K562 (cell line): Measurements from ENCODE around the gene HSD17B1.

ENCODE experiments used
- CEBPB ChIP-seq: fragments of 450-650 bp; IDR thresholded peaks from 2 replicates; pipeline ENCODE4 v1.6.1; 2016; ENCODE audit warnings: missing genetic modification characterization, missing compliant biosample characterization
- CTCF ChIP-seq, 3 experiments: IDR thresholded peaks in 2 of 3; conservative IDR thresholded peaks in 1 of 3; 2 replicates each; pipeline ENCODE4 v1.5.1; 2011 to 2012; ENCODE audit warnings: low read length in 3 of 3, mild to moderate bottlenecking in 3 of 3, control low read depth in 2 of 3, improper control_type of control experiment in 1 of 3, inconsistent platforms in 1 of 3, low read depth in 1 of 3, mixed read lengths in 1 of 3, moderate library complexity in 1 of 3; ENCODE audit not compliant: insufficient read depth in 2 of 3
- FOXO4 ChIP-seq: fragments of 450-650 bp; formaldehyde crosslinking; IDR thresholded peaks from 2 replicates; pipeline ENCODE4 v1.4.0; 2020; ENCODE audit warnings: mild to moderate bottlenecking, moderate library complexity
- MAFK ChIP-seq: IDR thresholded peaks from 2 replicates; pipeline ENCODE4 v1.6.1; 2011; ENCODE audit warnings: low read length, improper control_type of control experiment
- POU5F1 ChIP-seq: fragments of 150-350 bp; IDR thresholded peaks from 2 replicates; pipeline ENCODE4 v1.6.1; 2014; ENCODE audit warnings: borderline replicate concordance, low read length, low read depth, mild to moderate bottlenecking; ENCODE audit not compliant: partially characterized antibody
- REST ChIP-seq, 2 experiments: fragments of 450-650 bp; formaldehyde crosslinking in 1 of 2; IDR thresholded peaks; 2 replicates each; pipeline versions ENCODE4 v1.4.0 to v1.6.1; 2014 to 2020; ENCODE audit warnings: mild to moderate bottlenecking in 2 of 2, borderline replicate concordance in 1 of 2, low read depth in 1 of 2
- USF2 ChIP-seq: sonication (generic); formaldehyde crosslinking; IDR thresholded peaks from 2 replicates; pipeline ENCODE4 v1.5.0; 2020; ENCODE audit warnings: missing genetic modification reagents
- ZFP30 ChIP-seq: fragments of 250-450 bp; sonication (Bioruptor Pico); IDR thresholded peaks from 2 replicates; pipeline ENCODE4 v1.8.0; 2022; ENCODE audit warnings: moderate library complexity, mild to moderate bottlenecking, inconsistent platforms, borderline replicate concordance

- TF ChIP-seq CEBPB (no peak), REST (IDR thresholded peaks at IDR 0.05; ENCODE audit: borderline replicate concordance) (no peak), REST (CRISPR knock-in tag; IDR thresholded peaks at IDR 0.05; ENCODE audit: low read depth) (no peak), CTCF (IDR thresholded peaks at IDR 0.05 in 2 of 3, conservative IDR thresholded peaks at IDR 0.05 in 1 of 3; ENCODE audit: insufficient read depth in 2 of 3, low read depth in 1 of 3, low read length in 3 of 3) (no peak), POU5F1 (no peak), FOXO4 (CRISPR knock-in tag) (no peak), ZFP30 (CRISPR knock-in tag) (no peak), MAFK (no peak), USF2 (CRISPR knock-in tag) (no peak)
These were observed 34.5 kb upstream of the HSD17B1 start for GRCh38 chr17:42518046-42518754.
